ENCODE results near the gene APMAP.

The APMAP gene

GRCh38 chr20:25037288-25038102, 44.9 kb upstream of the APMAP start:
- Histone ChIP-seq H3K9me3 (replicated peaks; ENCODE audit: insufficient read depth, low read length) (no peaks in the 10 kb centered on the region), H3K36me3 (replicated peaks; ENCODE audit: insufficient read depth, low read length) (no peaks in the 10 kb centered on the region), H3K4me3 (ENCODE audit: low read length) (peak overlapping the region; percentile 41; the same call in 1 of the 2 replicates), H3K79me2 (ENCODE audit: low read length) (peaks cover 85% of the 10 kb centered on the region), H3K27me3 (replicated peaks; ENCODE audit: insufficient read depth, low read length) (no peaks in the 10 kb centered on the region), H3K4me1 (ENCODE audit: low read length) (peaks cover 41% of the 10 kb centered on the region), H3K9ac (ENCODE audit: low read length) (no peak overlapping the region), H3F3A (ENCODE audit: insufficient read depth, low read length) (peaks cover 16% of the 10 kb centered on the region), H2AFZ (ENCODE audit: low read length) (no peak overlapping the region), H4K20me1 (ENCODE audit: insufficient read depth, low read length) (no peaks in the 10 kb centered on the region), H3K27ac (ENCODE audit: low read length) (peak overlapping the region; percentile 66; the same call in 1 of the 2 replicates), H3K9me2 (replicated peaks; ENCODE audit: insufficient read depth, low read length) (no peaks in the 10 kb centered on the region), H3K4me2 (ENCODE audit: low read depth, low read length) (peak overlapping the region; percentile 81)
- no peak for DNase-seq
- no peak for TF ChIP-seq EZH2phosphoT487 (IDR thresholded peaks at IDR 0.05; ENCODE audit: low read length)
- TF ChIP-seq, protein P1, sequence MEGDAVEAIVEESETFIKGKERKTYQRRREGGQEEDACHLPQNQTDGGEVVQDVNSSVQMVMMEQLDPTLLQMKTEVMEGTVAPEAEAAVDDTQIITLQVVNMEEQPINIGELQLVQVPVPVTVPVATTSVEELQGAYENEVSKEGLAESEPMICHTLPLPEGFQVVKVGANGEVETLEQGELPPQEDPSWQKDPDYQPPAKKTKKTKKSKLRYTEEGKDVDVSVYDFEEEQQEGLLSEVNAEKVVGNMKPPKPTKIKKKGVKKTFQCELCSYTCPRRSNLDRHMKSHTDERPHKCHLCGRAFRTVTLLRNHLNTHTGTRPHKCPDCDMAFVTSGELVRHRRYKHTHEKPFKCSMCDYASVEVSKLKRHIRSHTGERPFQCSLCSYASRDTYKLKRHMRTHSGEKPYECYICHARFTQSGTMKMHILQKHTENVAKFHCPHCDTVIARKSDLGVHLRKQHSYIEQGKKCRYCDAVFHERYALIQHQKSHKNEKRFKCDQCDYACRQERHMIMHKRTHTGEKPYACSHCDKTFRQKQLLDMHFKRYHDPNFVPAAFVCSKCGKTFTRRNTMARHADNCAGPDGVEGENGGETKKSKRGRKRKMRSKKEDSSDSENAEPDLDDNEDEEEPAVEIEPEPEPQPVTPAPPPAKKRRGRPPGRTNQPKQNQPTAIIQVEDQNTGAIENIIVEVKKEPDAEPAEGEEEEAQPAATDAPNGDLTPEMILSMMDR (IDR thresholded peaks at IDR 0.05; ENCODE audit: low read length): no peak
- no peak for TF ChIP-seq EZH2 (optimal IDR thresholded peaks at IDR 0.05; ENCODE audit: low read depth, low read length)

GRCh38 chr20:25036331-25036936, 43.9 kb upstream of the APMAP start:
- peak overlapping the region; percentile 81 for H3K4me2 ChIP-seq (ENCODE audit: low read depth, low read length)
- H3K9me3 ChIP-seq (replicated peaks; ENCODE audit: insufficient read depth, low read length): no peaks in the 10 kb centered on the region
- H4K20me1 ChIP-seq (ENCODE audit: insufficient read depth, low read length): no peaks in the 10 kb centered on the region
- no peaks in the 10 kb centered on the region for H3K9me2 ChIP-seq (replicated peaks; ENCODE audit: insufficient read depth, low read length)
- peaks cover 16% of the 10 kb centered on the region for H3F3A ChIP-seq (ENCODE audit: insufficient read depth, low read length)
- peaks cover 85% of the 10 kb centered on the region for H3K79me2 ChIP-seq (ENCODE audit: low read length)
- peak; percentile 12 for DNase-seq
- H3K36me3 ChIP-seq (replicated peaks; ENCODE audit: insufficient read depth, low read length): no peaks in the 10 kb centered on the region
- peaks cover 41% of the 10 kb centered on the region for H3K4me1 ChIP-seq (ENCODE audit: low read length)
- H3K27me3 ChIP-seq (replicated peaks; ENCODE audit: insufficient read depth, low read length): no peaks in the 10 kb centered on the region
- TF ChIP-seq EZH2 (optimal IDR thresholded peaks at IDR 0.05; ENCODE audit: low read depth, low read length) (no peak), EZH2phosphoT487 (IDR thresholded peaks at IDR 0.05; ENCODE audit: low read length) (no peak)
- TF ChIP-seq, protein P1 (IDR thresholded peaks at IDR 0.05; ENCODE audit: low read length): no peak
- 0 out of 2 replicates have a peak overlapping the region, but pooled peaks have one; percentile 10 for H2AFZ ChIP-seq (ENCODE audit: low read length)
- peak overlapping the region; percentile 66 for H3K27ac ChIP-seq (ENCODE audit: low read length)
- H3K9ac ChIP-seq (ENCODE audit: low read length): peak overlapping the region; percentile 20; the same call in 1 of the 2 replicates
- peak overlapping the region; percentile 41 for H3K4me3 ChIP-seq (ENCODE audit: low read length)

- peaks cover 16% of the 10 kb centered on the region for H3F3A ChIP-seq (ENCODE audit: insufficient read depth, low read length)
- TF ChIP-seq, protein P1 (IDR thresholded peaks at IDR 0.05; ENCODE audit: low read length): no peak
- TF ChIP-seq EZH2phosphoT487 (IDR thresholded peaks at IDR 0.05; ENCODE audit: low read length) (no peak), EZH2 (optimal IDR thresholded peaks at IDR 0.05; ENCODE audit: low read depth, low read length) (no peak)
- H3K4me2 ChIP-seq (ENCODE audit: low read depth, low read length): peak overlapping the region; percentile 81
- H3K4me1 ChIP-seq (ENCODE audit: low read length): peaks cover 41% of the 10 kb centered on the region
- no peaks in the 10 kb centered on the region for H3K36me3 ChIP-seq (replicated peaks; ENCODE audit: insufficient read depth, low read length)
- H3K27me3 ChIP-seq (replicated peaks; ENCODE audit: insufficient read depth, low read length): no peaks in the 10 kb centered on the region
- 0 out of 2 replicates have a peak overlapping the region, but pooled peaks have one; percentile 10 for H2AFZ ChIP-seq (ENCODE audit: low read length)
- peak; percentile 40 for DNase-seq
- H3K79me2 ChIP-seq (ENCODE audit: low read length): peaks cover 86% of the 10 kb centered on the region
- no peaks in the 10 kb centered on the region for H3K9me3 ChIP-seq (replicated peaks; ENCODE audit: insufficient read depth, low read length)
- peak overlapping the region; percentile 20; the same call in 1 of the 2 replicates for H3K9ac ChIP-seq (ENCODE audit: low read length)
- peak overlapping the region; percentile 66 for H3K27ac ChIP-seq (ENCODE audit: low read length)
- peak overlapping the region; percentile 41 for H3K4me3 ChIP-seq (ENCODE audit: low read length)
- no peaks in the 10 kb centered on the region for H4K20me1 ChIP-seq (ENCODE audit: insufficient read depth, low read length)
- no peaks in the 10 kb centered on the region for H3K9me2 ChIP-seq (replicated peaks; ENCODE audit: insufficient read depth, low read length)
Observed at GRCh38 chr20:25035921-25036320, 43.4 kb upstream of the APMAP start.
